ENCODE results near the gene DHPS. TPM values are rescaled to one million over a fixed set of nuclear protein-coding genes. Genes with fewer than 3 reads are reported as not detected.

The DHPS gene
- total and polyA plus RNA-seq, 2 of the 13 experiments (the other 11 are each of a cell fraction or from before 2014, with no cell fraction given): 43.3 to 84.3 TPM

DNA sequence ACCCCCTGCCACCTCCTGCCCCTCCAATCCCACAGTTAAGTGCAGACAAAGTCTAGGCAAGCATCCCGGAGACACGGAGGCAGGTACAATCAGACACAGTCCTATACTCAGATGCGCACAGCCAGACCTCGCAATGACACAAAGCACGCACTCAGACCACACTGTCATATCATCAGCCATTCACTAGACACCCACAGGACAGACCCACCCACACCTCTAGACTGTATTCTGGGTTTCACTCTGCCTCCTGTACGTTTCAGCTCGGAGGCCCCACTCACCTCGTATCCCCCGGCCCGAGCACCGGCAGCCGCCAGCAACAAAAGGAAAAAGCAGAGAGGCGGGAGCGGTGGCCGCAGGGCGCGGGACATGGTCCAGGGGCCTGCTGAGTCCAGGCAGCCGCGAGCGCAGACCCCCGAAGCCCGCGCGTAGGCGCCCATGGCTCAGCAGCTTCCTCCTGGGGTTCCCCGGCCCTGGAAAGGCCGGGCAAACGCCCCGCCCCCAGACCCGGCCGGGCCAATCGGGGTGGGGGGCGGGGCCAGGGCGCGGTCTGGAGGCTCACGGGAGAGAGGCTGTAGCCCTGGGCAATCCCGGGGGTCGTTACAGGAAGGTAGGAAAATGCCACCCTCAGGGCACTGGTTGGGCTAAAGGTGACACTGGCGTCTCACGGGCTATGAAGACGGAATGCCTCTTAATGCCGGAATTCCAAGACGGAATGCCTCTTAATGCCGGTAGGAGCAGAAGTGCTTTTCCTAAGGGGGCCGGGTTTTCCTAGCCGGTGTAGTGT lies 15.2 kb downstream of the DHPS start, which contains the start of the genes MAN2B1 and WDR83 (continued):
- TF ChIP-seq ZNF772 (CRISPR knock-in tag; IDR thresholded peaks at IDR 0.05) (0 out of 2 replicates have a peak, but pooled peaks have one; percentile 24), AGO1 (IDR thresholded peaks at IDR 0.05; ENCODE audit: low read depth, low read length, poor library complexity, severe bottlenecking) (peak; percentile 76), ISL2 (CRISPR knock-in tag; IDR thresholded peaks at IDR 0.05) (0 out of 2 replicates have a peak, but pooled peaks have one; percentile 29), HOXA5 (CRISPR knock-in tag; IDR thresholded peaks at IDR 0.05) (peak; percentile 70), PHF20 (CRISPR knock-in tag; IDR thresholded peaks at IDR 0.05) (peak; percentile 60), SMAD3 (CRISPR knock-in tag; IDR thresholded peaks at IDR 0.05) (0 out of 2 replicates have a peak, but pooled peaks have one; percentile 25), THAP11 (CRISPR knock-in tag; IDR thresholded peaks at IDR 0.05) (peak; percentile 44), TCF12 (IDR thresholded peaks at IDR 0.05) (no peak), TCF12 (CRISPR knock-in tag; IDR thresholded peaks at IDR 0.05) (no peak), ZMYM3 (CRISPR knock-in tag; IDR thresholded peaks at IDR 0.05) (no peak; the same call in 1 of the 2 replicates), TBX2 (CRISPR knock-in tag; IDR thresholded peaks at IDR 0.05; ENCODE audit: borderline replicate concordance) (no peak), ELF3 (CRISPR knock-in tag; IDR thresholded peaks at IDR 0.05) (0 out of 2 replicates have a peak, but pooled peaks have one; percentile 47), YEATS2 (CRISPR knock-in tag; IDR thresholded peaks at IDR 0.05; ENCODE audit: borderline replicate concordance) (peak; percentile 58; the same call in 1 of the 2 replicates), MEIS2 (CRISPR knock-in tag; IDR thresholded peaks at IDR 0.05) (0 out of 2 replicates have a peak, but pooled peaks have one; percentile 8), NFYB (CRISPR knock-in tag; IDR thresholded peaks at IDR 0.05) (peak; percentile 73), KLF9 (CRISPR knock-in tag; IDR thresholded peaks at IDR 0.05; ENCODE audit: low read depth) (0 out of 2 replicates have a peak, but pooled peaks have one; percentile 55), ZNF766 (CRISPR knock-in tag; IDR thresholded peaks at IDR 0.05; ENCODE audit: borderline replicate concordance) (peak; percentile 47; the same call in 1 of the 2 replicates), ZNF543 (CRISPR knock-in tag; IDR thresholded peaks at IDR 0.05) (0 out of 2 replicates have a peak, but pooled peaks have one; percentile 17), ZMAT3 (CRISPR knock-in tag; conservative IDR thresholded peaks at IDR 0.05) (no peak), KDM5A (IDR thresholded peaks at IDR 0.05; ENCODE audit: borderline replicate concordance, low read length) (peak; percentile 78)
- TF ChIP-seq, protein P1, sequence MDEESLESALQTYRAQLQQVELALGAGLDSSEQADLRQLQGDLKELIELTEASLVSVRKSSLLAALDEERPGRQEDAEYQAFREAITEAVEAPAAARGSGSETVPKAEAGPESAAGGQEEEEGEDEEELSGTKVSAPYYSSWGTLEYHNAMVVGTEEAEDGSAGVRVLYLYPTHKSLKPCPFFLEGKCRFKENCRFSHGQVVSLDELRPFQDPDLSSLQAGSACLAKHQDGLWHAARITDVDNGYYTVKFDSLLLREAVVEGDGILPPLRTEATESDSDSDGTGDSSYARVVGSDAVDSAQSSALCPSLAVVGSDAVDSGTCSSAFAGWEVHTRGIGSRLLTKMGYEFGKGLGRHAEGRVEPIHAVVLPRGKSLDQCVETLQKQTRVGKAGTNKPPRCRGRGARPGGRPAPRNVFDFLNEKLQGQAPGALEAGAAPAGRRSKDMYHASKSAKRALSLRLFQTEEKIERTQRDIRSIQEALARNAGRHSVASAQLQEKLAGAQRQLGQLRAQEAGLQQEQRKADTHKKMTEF (CRISPR knock-in tag; IDR thresholded peaks at IDR 0.05): peak; percentile 59; the same call in 1 of the 2 replicates
- TF ChIP-seq, protein P2, sequence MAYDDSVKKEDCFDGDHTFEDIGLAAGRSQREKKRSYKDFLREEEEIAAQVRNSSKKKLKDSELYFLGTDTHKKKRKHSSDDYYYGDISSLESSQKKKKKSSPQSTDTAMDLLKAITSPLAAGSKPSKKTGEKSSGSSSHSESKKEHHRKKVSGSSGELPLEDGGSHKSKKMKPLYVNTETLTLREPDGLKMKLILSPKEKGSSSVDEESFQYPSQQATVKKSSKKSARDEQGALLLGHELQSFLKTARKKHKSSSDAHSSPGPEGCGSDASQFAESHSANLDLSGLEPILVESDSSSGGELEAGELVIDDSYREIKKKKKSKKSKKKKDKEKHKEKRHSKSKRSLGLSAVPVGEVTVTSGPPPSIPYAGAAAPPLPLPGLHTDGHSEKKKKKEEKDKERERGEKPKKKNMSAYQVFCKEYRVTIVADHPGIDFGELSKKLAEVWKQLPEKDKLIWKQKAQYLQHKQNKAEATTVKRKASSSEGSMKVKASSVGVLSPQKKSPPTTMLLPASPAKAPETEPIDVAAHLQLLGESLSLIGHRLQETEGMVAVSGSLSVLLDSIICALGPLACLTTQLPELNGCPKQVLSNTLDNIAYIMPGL (CRISPR knock-in tag; IDR thresholded peaks at IDR 0.05; ENCODE audit: borderline replicate concordance in 1 of 2, low read depth in 1 of 2): peak; percentile 32 to 33; a peak in 1 of 4 replicates
- TF ChIP-seq, protein P3, sequence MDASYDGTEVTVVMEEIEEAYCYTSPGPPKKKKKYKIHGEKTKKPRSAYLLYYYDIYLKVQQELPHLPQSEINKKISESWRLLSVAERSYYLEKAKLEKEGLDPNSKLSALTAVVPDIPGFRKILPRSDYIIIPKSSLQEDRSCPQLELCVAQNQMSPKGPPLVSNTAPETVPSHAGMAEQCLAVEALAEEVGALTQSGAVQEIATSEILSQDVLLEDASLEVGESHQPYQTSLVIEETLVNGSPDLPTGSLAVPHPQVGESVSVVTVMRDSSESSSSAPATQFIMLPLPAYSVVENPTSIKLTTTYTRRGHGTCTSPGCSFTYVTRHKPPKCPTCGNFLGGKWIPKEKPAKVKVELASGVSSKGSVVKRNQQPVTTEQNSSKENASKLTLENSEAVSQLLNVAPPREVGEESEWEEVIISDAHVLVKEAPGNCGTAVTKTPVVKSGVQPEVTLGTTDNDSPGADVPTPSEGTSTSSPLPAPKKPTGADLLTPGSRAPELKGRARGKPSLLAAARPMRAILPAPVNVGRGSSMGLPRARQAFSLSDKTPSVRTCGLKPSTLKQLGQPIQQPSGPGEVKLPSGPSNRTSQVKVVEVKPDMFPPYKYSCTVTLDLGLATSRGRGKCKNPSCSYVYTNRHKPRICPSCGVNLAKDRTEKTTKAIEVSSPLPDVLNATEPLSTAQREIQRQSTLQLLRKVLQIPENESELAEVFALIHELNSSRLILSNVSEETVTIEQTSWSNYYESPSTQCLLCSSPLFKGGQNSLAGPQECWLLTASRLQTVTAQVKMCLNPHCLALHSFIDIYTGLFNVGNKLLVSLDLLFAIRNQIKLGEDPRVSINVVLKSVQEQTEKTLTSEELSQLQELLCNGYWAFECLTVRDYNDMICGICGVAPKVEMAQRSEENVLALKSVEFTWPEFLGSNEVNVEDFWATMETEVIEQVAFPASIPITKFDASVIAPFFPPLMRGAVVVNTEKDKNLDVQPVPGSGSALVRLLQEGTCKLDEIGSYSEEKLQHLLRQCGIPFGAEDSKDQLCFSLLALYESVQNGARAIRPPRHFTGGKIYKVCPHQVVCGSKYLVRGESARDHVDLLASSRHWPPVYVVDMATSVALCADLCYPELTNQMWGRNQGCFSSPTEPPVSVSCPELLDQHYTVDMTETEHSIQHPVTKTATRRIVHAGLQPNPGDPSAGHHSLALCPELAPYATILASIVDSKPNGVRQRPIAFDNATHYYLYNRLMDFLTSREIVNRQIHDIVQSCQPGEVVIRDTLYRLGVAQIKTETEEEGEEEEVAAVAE (CRISPR knock-in tag; IDR thresholded peaks at IDR 0.05; ENCODE audit: borderline replicate concordance): 0 out of 2 replicates have a peak, but pooled peaks have one; percentile 61
